ENCODE measurements around the gene MEIOC.
"Not testable (repeated sequence)": the region's sequence is repeated elsewhere in the genome, so short reads cannot be mapped to it uniquely, and the experiment has no call there.

Gene MEIOC

GRCh38 chr17:44688675-44689476 is 32.6 kb downstream of the MEIOC start:
- no peak for TF ChIP-seq ZFX (IDR thresholded peaks at IDR 0.05; ENCODE audit: borderline replicate concordance)
- TF ChIP-seq CTCF (IDR thresholded peaks at IDR 0.05) = no peak
- H3K27ac ChIP-seq = peak overlapping the region; percentile 100

GRCh38 chr17:44689477-44690217 is 33.4 kb downstream of the MEIOC start, which contains the start of gene CCDC43:
TSS of gene CCDC43 (minus strand) at chr17:44689776. CDS start at chr17:44689753, 23 bp downstream.
- peak within 1 kb of the TSS; percentile 100 for H3K27ac ChIP-seq
- TF ChIP-seq CTCF (IDR thresholded peaks at IDR 0.05) (no peak), ZFX (IDR thresholded peaks at IDR 0.05; ENCODE audit: borderline replicate concordance) (no peak)

GRCh38 chr17:44690746-44691306 is 34.6 kb downstream of the MEIOC start:
- TF ChIP-seq CTCF (IDR thresholded peaks at IDR 0.05) = peak; percentile 76

GRCh38 chr17:44693609-44694008 is 37.3 kb downstream of the MEIOC start:
- H3K27ac ChIP-seq = no peak overlapping the region
- TF ChIP-seq CTCF (IDR thresholded peaks at IDR 0.05) = no peak
- no peak for TF ChIP-seq ZFX (IDR thresholded peaks at IDR 0.05; ENCODE audit: borderline replicate concordance)

More at GRCh38 chr17:44690746-44691306, 34.6 kb downstream of the MEIOC start:
- peak overlapping the region; percentile 100 for H3K27ac ChIP-seq

GRCh38 chr17:44700288-44700687 is 44.0 kb downstream of the MEIOC start:
- H3K27ac ChIP-seq = not testable (repeated sequence)

GRCh38 chr17:44707755-44708400 is 51.6 kb downstream of the MEIOC start:
- TF ChIP-seq CTCF (IDR thresholded peaks at IDR 0.05) = no peak
- TF ChIP-seq ZFX (IDR thresholded peaks at IDR 0.05; ENCODE audit: borderline replicate concordance) = no peak
- peak overlapping the region; percentile 89 for H3K27ac ChIP-seq

- TF ChIP-seq CTCF (IDR thresholded peaks at IDR 0.05) (no peak), ZFX (IDR thresholded peaks at IDR 0.05; ENCODE audit: borderline replicate concordance) (no peak)
- peak within 1 kb of the TSS; percentile 89 for H3K27ac ChIP-seq
These were observed 52.4 kb downstream of the MEIOC start, which contains the start of gene DBF4B for GRCh38 chr17:44708401-44709263. TSS of gene DBF4B (plus strand) at chr17:44708665. CDS start at chr17:44708821, 156 bp downstream.
